ENCODE data around the gene SRRM4. TPM values are rescaled to one million over a fixed set of nuclear protein-coding genes. Genes with fewer than 3 reads are reported as not detected.

SRRM4 gene
- total RNA-seq, 1 experiment from 2014 or later: 0.96 TPM

- CTCF ChIA-PET: interaction anchor here (1.1 to 1.3 kb wide), 2 partner anchors 12 to 106 kb away, joined by 3 to 6 read pairs; no protein-coding TSS in a partner anchor
These were observed 187.4 kb downstream of the SRRM4 start for GRCh38 chr12:119168721-119169120.

GRCh38 chr12:119169150-119169549 lies 187.8 kb downstream of the SRRM4 start:
- ATAC-seq: no peak
- TF ChIP-seq, protein P1, sequence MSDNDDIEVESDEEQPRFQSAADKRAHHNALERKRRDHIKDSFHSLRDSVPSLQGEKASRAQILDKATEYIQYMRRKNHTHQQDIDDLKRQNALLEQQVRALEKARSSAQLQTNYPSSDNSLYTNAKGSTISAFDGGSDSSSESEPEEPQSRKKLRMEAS (CRISPR knock-in tag; IDR thresholded peaks at IDR 0.05): no peak
- TF ChIP-seq ZBTB21 (CRISPR knock-in tag; IDR thresholded peaks at IDR 0.05; ENCODE audit: borderline replicate concordance) (no peak), ZNF219 (CRISPR knock-in tag; IDR thresholded peaks at IDR 0.05; ENCODE audit: borderline replicate concordance) (no peak), ESRRA (CRISPR knock-in tag; IDR thresholded peaks at IDR 0.05; ENCODE audit: borderline replicate concordance) (no peak), RELA (CRISPR knock-in tag; IDR thresholded peaks at IDR 0.05; ENCODE audit: borderline replicate concordance) (no peak)
- TF ChIP-seq, protein P2, sequence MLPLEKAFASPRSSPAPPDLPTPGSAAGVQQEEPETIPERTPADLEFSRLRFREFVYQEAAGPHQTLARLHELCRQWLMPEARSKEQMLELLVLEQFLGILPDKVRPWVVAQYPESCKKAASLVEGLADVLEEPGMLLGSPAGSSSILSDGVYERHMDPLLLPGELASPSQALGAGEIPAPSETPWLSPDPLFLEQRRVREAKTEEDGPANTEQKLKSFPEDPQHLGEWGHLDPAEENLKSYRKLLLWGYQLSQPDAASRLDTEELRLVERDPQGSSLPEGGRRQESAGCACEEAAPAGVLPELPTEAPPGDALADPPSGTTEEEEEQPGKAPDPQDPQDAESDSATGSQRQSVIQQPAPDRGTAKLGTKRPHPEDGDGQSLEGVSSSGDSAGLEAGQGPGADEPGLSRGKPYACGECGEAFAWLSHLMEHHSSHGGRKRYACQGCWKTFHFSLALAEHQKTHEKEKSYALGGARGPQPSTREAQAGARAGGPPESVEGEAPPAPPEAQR (CRISPR knock-in tag; IDR thresholded peaks at IDR 0.05): no peak
- TF ChIP-seq, protein P3, sequence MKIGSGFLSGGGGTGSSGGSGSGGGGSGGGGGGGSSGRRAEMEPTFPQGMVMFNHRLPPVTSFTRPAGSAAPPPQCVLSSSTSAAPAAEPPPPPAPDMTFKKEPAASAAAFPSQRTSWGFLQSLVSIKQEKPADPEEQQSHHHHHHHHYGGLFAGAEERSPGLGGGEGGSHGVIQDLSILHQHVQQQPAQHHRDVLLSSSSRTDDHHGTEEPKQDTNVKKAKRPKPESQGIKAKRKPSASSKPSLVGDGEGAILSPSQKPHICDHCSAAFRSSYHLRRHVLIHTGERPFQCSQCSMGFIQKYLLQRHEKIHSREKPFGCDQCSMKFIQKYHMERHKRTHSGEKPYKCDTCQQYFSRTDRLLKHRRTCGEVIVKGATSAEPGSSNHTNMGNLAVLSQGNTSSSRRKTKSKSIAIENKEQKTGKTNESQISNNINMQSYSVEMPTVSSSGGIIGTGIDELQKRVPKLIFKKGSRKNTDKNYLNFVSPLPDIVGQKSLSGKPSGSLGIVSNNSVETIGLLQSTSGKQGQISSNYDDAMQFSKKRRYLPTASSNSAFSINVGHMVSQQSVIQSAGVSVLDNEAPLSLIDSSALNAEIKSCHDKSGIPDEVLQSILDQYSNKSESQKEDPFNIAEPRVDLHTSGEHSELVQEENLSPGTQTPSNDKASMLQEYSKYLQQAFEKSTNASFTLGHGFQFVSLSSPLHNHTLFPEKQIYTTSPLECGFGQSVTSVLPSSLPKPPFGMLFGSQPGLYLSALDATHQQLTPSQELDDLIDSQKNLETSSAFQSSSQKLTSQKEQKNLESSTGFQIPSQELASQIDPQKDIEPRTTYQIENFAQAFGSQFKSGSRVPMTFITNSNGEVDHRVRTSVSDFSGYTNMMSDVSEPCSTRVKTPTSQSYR (CRISPR knock-in tag; IDR thresholded peaks at IDR 0.05): no peak

More at GRCh38 chr12:119168721-119169120, 187.4 kb downstream of the SRRM4 start:
- no peak overlapping the region for H3K27ac Mint-ChIP-seq
- H3K9me3 Mint-ChIP-seq: peaks cover 8% of the 10 kb centered on the region
- DNase-seq (ENCODE audit: low spot score): no peak
- TF ChIP-seq, protein P4, sequence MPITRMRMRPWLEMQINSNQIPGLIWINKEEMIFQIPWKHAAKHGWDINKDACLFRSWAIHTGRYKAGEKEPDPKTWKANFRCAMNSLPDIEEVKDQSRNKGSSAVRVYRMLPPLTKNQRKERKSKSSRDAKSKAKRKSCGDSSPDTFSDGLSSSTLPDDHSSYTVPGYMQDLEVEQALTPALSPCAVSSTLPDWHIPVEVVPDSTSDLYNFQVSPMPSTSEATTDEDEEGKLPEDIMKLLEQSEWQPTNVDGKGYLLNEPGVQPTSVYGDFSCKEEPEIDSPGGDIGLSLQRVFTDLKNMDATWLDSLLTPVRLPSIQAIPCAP (CRISPR knock-in tag; IDR thresholded peaks at IDR 0.05): no peak
- TF ChIP-seq, protein P5, sequence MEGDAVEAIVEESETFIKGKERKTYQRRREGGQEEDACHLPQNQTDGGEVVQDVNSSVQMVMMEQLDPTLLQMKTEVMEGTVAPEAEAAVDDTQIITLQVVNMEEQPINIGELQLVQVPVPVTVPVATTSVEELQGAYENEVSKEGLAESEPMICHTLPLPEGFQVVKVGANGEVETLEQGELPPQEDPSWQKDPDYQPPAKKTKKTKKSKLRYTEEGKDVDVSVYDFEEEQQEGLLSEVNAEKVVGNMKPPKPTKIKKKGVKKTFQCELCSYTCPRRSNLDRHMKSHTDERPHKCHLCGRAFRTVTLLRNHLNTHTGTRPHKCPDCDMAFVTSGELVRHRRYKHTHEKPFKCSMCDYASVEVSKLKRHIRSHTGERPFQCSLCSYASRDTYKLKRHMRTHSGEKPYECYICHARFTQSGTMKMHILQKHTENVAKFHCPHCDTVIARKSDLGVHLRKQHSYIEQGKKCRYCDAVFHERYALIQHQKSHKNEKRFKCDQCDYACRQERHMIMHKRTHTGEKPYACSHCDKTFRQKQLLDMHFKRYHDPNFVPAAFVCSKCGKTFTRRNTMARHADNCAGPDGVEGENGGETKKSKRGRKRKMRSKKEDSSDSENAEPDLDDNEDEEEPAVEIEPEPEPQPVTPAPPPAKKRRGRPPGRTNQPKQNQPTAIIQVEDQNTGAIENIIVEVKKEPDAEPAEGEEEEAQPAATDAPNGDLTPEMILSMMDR (IDR thresholded peaks at IDR 0.05): no peak
- TF ChIP-seq ZNF512 (CRISPR knock-in tag; IDR thresholded peaks at IDR 0.05; ENCODE audit: borderline replicate concordance) (no peak), NR3C1 (CRISPR knock-in tag; conservative IDR thresholded peaks at IDR 0.05; ENCODE audit: low read depth) (no peak), ZNF263 (CRISPR knock-in tag; IDR thresholded peaks at IDR 0.05; ENCODE audit: low read depth) (no peak), TEAD1 (CRISPR knock-in tag; IDR thresholded peaks at IDR 0.05) (no peak), ZNF425 (CRISPR knock-in tag; conservative IDR thresholded peaks at IDR 0.05) (no peak)
- TF ChIP-seq, protein P6, sequence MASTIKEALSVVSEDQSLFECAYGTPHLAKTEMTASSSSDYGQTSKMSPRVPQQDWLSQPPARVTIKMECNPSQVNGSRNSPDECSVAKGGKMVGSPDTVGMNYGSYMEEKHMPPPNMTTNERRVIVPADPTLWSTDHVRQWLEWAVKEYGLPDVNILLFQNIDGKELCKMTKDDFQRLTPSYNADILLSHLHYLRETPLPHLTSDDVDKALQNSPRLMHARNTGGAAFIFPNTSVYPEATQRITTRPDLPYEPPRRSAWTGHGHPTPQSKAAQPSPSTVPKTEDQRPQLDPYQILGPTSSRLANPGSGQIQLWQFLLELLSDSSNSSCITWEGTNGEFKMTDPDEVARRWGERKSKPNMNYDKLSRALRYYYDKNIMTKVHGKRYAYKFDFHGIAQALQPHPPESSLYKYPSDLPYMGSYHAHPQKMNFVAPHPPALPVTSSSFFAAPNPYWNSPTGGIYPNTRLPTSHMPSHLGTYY (CRISPR knock-in tag; IDR thresholded peaks at IDR 0.05): no peak
- TF ChIP-seq, protein P1 (CRISPR knock-in tag; IDR thresholded peaks at IDR 0.05): no peak
- ATAC-seq: no peak
- no peaks in the 10 kb centered on the region for H3K36me3 Mint-ChIP-seq
- H3K4me1 Mint-ChIP-seq: peaks cover 28% of the 10 kb centered on the region
- H3K4me3 Mint-ChIP-seq: no peak overlapping the region
- no peaks in the 10 kb centered on the region; the same call in 1 of the 2 replicates for H3K27me3 Mint-ChIP-seq (ENCODE audit: low read depth)
- POLR2A ChIA-PET: no interaction called here

More at GRCh38 chr12:119169150-119169549, 187.8 kb downstream of the SRRM4 start:
- POLR2A ChIA-PET: no interaction called here
- Mint-ChIP-seq H3K9me3 (peaks cover 8% of the 10 kb centered on the region), H3K36me3 (no peaks in the 10 kb centered on the region), H3K27me3 (ENCODE audit: low read depth) (no peaks in the 10 kb centered on the region; the same call in 1 of the 2 replicates), H3K4me1 (peaks cover 28% of the 10 kb centered on the region), H3K27ac (no peak overlapping the region), H3K4me3 (no peak overlapping the region)
- DNase-seq (ENCODE audit: low spot score): no peak
- CTCF ChIA-PET: interaction anchor here (1.1 to 1.3 kb wide), 2 partner anchors 13 to 106 kb away, joined by 3 to 6 read pairs; no protein-coding TSS in a partner anchor

Measured in WTC11 (cell line).